Measurements from ENCODE around the gene CLSTN2.

The CLSTN2 gene

DNA sequence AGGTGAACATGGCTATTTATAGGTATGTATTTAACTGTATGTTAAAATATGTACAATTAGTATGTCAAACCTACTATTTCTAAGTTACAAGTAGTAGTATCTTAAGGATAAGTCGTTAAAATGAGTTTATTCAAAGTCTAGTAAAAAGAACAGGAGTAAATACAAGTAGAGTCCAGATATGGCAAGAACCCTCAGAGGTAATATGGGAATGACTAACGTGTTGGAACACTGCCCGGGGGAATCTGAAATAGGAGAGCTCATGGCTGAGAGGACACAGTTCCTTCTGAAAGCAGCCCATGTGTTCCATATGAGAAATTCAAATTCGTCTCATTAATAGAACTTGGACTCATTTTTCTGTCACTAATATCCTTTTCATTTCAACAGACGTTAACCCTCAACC is 158.8 kb downstream of the CLSTN2 start:
- DNase-seq (ENCODE audit: low read depth): peak; percentile 74

DNA sequence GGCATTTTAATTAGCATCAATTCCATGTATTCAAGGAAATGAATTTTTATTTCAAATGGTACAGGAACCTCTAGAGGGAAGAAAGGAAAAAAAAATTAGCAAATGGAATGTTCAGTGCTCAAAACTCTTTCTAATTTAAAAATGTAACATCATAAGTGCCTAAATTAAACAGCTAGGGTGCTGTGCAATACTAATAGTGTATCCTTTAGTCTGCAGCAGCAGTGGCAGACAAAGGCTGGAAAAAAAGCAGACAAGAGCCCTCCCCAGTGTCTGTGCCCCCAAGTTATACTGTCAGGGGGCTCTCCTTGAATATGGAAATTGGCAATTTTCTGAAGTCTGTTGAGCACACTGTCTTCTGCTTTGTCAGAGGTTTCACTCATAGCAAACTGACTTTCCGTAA is 159.5 kb downstream of the CLSTN2 start:
- no peak for DNase-seq (ENCODE audit: low read depth)

DNA sequence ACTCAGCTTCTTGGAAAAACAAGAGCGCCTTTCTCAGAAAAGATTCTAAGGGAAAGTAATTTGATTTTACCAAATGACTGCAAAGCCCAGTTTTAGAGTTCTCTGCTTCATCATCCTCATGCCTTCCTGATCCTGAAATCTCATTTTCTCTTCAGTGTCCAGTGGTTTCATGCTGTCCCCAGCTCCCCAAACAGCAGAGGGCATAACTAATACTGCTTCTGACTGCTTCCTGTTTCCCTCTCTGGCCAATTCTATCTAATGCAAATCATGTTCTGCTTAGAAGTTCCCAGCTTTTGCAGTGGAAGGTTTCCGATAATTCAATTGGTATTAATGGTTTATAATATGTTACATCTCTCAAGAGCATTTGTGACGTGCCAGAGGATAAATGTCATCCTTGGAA is 161.1 kb downstream of the CLSTN2 start:
- DNase-seq (ENCODE audit: low read depth): no peak

DNA sequence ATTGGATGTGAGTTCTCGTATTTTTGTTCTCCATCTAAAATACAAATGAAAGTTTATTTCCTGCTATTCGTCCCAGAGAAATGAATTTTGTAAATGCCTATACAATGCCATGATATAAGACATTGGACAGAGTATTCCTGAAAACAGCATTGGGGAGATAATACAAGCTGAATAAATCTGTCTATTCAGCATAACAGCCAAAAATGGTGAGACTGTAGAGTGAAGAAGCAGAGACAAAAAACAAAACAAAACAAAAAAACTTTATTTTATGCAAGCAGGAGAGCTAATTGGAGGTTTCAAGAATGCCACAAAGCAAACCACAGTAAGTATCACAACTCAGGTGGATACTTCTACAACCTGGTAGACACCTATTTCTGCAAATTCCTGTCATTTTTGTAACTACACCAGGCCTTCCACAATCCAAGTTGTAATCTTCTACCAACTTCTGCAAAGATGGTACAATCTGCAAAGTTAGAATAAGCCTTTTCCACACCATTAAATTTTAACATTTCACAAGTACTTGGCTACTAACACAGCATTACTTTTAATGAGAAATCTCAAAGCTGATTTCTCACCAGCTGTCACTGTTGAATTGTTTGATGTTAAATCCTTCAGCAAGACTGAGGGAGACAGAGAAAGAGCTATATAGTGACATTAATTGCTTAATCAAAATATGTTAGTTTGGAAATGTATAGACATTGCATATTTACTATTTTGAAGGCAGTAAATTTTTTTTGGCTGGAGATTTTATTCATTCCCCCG is 163.1 kb downstream of the CLSTN2 start:
- DNase-seq (ENCODE audit: low read depth): no peak

DNA sequence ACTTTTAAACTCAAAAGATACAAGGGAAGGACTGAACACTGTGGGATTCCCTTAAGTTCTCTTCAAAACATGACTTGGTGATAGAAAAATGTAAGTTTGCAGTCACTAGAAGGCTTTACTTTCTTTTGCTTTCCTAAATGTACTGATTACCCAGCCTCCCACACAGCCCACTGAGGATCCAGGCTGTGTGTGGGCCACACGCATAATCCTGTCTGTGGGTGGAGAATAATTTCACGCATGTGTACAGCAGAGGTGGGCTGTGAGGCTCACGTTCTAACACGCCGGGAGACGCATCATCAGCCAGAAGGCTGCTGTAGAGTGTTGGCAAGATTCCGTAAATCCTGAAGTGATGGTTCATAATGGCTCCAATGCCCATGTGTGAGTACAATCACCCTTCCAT is 165.5 kb downstream of the CLSTN2 start:
- DNase-seq (ENCODE audit: low read depth): no peak

DNA sequence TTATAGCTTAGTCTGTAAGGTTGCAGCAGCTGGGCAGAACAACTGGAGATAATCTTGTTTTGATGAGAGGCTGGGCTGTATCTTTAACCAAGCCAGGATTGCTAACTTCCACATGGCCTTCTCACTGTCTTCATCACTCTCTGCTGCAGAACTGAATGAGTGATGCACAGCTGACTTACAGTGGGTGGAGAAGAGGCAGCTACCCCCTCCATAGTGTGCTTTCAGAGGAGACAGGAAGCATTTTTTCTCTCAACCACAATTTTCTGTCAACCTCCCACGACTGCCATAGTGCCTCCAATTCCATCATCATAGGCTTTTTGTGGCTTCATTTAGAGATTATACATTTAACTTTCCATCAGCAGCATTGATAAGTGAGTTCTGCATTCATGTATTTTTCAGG is 168.2 kb downstream of the CLSTN2 start:
- DNase-seq (ENCODE audit: low read depth): no peak

DNA sequence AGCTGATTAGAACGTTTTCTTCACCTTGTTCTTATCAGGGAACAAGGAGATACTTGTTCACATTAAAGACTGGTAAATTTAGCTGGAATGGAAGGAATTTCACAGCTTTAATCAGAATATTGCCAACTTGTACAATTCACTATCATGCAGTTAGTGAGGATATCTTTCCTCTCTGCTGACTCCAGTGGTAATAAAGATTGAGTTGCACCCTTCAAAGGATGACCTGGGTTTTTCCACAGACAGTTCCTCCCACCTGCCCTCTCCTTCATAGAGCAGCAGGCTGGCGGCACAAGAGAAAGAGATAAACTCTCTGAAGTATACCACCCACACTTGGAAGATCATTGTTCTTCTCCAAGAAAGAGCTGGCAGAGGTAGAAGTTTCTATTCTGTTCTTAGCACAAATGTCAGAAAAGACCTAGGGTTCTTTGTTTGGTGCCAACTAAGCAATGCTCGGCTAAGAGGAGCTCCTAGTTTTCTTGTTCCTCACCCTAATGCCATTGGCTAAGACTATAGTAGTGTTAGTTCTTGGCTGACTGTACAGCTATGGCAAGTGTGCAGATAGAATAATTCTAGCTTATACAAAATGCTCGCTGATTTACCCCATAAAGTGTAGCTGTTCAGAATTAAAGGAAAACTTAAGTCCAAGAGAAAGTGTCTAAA is 169.1 kb downstream of the CLSTN2 start:
- no peak for DNase-seq (ENCODE audit: low read depth)

DNA sequence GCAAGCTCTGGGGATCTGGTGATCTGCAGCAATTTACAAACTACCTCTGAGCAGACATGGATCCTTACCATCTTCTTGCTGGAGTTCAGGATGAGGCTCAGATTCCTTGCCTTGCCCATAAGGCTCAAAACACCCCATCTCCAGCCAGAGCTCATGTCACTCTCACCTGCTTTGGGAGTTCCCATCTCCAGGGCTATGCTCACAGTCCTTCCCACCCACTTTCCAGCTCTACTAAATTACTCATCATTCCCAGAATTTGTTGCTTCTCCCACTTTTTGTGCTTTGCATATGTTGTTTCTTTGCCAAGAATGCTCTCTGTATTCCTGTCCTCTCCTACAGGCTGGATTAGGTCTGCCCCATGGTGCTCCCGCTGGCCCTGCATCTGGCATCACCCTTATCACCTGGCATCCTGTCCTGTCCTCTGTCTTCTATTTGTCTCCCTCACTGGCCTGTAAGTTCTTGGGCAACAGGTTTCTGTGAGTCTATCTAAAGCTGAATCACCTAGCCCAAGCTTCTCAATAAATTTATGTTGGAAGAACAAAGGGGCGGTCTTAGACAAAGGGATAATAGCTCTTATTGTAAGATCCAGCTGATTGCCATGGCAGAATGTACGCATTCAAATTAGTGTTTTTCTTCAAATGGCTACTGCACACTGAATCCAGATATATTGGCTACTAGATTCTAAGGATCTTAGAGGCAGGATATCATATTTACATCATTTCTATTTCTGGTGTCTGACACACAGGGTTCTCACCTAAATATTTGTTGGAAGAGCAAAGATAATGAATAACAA is 179.2 kb downstream of the CLSTN2 start:
- DNase-seq (ENCODE audit: low read depth): no peak

DNA sequence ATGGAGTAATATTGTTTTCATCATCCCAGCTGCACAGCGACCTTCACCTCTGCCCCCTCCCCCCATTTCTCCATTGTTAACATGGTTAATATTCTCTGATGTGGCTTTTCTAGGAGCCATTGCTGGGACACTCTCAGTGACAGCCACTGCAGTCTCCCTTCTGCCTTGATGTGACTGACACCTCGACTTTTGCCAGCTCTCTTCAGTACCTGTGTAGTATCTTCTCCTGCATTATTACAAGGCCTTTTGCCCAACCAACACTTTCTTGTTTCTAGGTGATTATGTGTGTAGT is 179.8 kb downstream of the CLSTN2 start:
- DNase-seq (ENCODE audit: low read depth): no peak

DNA sequence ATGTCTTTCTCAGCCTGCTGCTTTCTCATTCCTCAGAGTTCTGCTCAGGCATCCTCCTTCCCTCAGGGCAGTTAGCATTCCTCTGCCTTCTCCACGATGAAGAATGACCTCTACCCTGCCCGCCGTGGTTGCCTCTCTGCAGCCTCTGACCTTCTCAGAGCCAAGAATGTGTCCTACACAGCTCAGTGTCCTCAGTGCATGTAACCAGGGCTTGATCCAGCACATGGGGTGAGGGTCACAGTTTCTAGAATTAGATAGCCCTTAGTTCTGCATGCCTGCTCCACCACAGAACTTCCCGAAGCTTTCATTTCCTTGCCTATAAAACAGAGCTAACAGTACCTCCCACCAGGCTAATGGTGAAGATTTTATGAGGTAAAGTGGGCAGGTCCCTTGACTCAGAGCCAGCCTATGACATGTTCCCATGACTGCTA is 182.1 kb downstream of the CLSTN2 start:
- no peak for DNase-seq (ENCODE audit: low read depth)

DNA sequence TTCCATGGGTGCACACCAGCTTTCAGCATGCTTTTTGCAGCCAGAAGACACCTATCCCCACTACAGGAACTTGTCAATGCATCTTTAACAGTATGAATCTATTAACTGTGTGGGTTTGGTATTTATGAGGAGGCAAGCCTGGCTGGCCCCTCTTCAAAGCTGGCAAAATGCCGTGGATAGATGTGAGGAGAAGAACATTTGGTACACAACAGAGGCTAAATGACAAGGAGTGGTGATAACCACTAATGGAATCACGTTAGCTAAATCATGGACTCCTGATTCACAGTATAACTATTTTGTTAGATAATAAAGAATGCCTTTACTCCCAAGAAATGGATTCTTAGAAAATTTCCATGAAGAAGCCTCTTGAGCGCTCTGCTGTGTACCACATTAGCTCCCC is 187.2 kb downstream of the CLSTN2 start:
- DNase-seq (ENCODE audit: low read depth): no peak

DNA sequence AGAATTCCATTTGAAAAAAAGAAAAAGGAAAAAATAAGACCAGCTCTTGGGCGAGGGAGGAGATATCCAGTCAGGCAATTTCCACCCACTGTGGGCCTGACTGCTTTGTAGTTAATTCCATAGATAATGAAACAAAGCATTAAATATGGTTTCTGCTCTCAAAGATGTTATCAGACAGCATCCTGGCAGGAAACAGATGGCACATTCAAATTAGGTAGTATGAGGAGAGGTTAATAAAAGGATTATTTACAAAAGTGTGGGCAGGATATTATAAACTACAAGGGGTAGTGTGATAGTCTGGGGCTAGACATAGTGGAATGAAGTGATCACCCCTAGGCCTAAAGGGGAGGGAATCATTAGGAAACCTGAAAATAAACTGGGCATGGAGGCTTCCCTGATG is 193.2 kb downstream of the CLSTN2 start:
- DNase-seq (ENCODE audit: low read depth): no peak

DNA sequence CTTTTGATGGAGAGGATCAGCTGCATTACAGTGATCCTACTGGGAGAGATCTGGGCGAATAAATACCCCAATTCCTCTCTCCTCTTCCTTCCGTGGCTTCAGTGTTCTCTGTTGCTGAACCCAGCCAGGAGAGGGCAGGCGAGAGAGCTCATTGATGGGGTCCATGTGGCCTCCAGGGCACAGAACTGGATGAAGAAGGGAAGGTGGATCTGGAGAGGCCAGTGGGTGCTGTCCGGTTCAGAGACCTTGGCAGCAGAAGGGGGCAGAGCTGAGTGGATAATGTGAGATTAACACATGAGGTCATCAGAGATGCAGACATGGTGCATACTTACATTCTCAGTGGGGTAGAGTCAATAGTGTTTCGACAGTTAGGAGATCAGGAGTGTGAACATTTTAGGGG is 193.6 kb downstream of the CLSTN2 start:
- peak; percentile 10 for DNase-seq (ENCODE audit: low read depth)

DNA sequence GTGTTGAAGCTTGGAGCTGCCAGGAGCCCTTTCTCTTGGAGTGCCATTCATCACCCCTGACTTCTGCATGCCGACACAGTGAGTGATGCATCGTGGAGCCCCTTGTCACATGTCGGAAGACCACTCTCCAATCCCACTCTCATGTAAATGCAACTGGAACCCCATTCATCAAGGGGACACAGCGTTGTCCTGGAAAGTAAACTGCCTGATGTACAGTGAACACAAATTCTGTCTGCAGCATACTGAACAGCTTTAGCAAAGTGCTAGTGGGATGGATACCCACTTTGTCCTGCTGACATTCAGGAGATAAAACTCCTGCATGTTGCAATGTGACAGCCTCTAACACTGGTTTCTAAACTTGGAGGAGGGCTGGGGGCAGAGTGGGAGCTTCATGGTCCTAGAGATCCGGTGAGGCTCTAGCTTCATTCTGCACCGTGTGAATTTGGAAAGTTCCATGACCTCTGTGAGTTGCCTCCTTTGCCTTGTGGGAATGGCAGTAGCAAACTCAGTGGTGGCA is 194.8 kb downstream of the CLSTN2 start:
- no peak for DNase-seq (ENCODE audit: low read depth)

DNA sequence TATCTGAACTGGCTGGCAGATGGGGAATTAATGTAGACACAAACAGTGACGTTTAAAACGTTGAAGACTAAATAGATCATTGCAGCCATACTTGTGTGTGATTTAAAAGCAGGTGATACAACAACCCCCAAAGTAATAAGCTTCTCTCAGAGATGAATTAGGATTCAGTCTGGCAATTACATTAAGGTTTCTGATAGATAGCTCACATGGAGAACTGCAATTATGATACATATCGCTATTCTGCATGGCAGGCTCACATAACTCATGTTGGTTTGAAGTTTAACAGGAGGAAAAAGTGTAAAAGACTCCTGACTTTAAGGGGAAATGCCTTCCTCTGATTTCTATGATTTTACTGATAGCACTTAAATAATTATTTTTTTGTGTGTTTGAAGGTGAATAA is 196.9 kb downstream of the CLSTN2 start:
- DNase-seq (ENCODE audit: low read depth): no peak

DNA sequence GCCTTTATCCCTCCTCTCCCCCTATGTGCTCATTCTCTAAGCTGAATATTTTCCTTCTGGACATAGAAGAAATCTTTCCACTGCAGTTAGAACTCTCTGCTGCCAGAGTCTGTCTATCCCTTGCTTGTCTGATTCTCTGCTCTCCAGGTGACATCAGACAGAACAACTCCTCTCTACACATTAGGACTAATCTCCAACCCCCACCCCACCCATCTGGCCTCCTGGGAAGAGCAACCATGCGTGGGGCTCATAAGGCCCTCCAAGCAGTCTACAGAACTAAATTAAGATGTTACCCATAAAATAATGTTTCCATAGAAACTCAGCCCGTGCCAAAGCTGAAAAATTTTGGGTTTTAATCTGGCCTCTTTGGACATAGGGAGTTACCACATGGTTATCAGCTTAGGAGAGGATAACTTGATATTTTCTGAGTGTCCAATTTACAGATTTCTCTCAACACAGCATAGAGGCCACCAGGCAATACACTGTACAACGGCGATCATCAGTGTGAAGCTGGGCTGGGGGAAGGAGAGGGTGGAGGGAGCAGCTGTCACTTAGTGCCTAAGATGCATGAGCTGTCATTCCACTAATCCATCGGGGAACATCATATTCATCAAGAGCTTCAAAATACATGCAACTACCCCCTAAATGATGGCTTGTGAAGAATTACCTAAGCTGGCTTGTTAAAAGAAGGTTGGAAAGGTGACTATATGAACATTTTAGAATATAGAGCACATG is 199.4 kb downstream of the CLSTN2 start:
- DNase-seq (ENCODE audit: low read depth): no peak

DNA sequence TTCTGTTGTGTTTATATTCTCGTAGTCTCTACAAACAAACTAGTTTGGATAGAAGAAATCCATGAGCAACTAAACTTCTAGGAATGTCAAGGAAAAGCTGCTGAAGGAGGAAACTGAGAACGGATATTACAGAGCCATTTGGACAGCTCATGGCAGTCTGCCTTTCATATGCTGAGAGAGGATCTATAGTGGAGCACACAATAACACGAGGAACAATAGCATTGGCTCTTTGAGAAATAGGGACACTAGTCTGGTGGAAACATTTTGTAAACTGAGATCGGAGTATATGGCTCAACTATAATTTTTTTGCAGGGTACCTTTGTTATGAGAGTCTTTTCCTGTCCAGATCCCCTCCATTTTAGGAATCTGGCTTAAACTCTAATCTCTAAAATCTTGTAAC is 200.5 kb downstream of the CLSTN2 start:
- DNase-seq (ENCODE audit: low read depth): no peak

DNA sequence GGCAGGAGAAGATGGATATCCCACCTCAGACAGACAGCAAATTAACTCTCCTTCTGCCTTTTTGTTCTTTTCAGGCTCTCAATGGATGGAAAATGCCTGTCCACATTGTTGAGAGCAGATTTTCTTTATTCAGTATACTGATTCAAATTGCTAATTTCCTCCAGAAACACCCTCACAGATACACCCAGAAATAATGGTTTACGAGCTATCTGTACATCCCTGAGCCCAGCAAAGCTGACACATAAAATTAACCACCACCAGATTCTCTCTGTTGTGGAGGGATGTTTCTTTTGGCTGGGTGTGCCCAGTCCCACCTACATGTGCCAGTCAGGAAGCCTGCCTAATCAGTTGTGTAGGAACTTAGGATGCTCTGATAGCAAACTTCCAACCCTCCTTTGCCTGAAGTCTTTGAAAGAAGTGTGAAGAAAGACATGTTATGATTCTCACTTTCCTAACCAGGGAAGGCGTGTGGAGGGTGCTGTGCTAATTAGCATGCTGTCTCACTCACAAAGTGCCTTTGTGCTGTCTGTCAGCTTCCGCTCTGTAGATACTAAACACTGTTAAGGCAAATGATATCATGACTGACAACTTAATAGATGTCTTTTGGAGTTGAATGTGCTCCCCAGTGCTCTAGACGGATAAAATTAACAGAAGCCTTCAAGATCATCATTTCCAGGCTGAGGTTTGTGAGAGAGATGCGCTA is 208.5 kb downstream of the CLSTN2 start:
- no peak for DNase-seq (ENCODE audit: low read depth)

DNA sequence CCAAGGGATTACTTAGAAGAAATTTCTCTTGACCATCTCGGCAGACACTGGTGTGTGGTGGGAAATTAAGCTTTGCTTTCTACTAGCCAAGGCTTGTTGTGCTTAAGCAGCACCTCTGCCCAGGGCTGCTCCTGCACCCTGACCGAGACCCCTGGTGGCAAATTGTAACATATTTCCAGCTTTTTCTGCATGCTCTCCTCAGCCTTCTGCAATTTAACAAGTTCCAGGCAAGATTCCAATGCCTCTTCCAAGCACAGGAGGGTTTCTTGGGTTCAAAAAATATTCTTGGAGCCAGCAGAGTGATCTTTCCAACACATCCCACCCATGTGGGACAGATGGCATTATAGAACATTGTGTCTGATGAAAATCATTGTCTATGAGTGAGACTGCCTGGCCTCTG is 210.5 kb downstream of the CLSTN2 start:
- no peak for DNase-seq (ENCODE audit: low read depth)

DNA sequence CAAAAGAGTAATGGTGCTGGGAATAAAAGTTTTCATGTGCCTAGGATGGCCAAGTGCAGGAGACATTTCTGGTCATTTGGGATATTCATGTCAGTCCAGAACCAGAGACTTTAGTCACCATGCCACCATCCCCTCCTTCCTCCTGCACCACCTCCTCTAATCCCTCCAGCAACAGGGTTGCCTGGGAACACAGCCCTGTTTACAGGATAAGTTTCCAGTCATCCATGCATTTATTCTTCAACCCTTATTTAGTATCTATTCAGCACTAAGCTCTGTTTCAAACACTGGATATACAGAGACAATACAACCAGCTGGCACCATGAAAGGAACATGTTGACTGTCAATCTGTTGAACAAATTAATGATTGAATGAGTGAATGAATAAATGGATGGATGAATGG is 211.7 kb downstream of the CLSTN2 start:
- no peak for DNase-seq (ENCODE audit: low read depth)

DNA sequence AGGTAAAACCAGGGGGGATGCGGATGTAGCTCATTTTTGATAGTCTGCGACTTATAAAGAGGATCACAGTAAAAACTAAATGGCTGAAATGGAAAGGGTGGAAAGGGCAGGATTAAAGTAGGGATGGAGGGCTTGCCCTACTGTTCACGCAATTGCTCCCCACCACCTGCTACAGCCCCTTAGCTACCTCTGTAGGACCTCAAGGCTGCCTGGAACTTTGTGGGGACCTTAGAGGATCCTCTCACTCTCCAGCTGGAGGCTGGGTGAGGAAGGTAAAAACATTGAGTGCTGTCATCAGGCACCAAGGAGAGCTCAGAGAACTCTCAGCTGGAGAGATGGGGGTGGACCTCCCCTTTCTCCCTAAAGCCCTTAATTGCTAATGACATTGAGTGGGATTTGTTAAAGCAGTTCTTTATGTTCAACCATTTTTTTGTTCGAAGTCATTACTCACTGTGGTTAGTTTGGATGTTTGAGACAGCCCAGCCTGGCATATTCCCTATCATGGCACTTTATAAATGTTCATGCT is 213.0 kb downstream of the CLSTN2 start:
- no peak for DNase-seq (ENCODE audit: low read depth)

Data from iris pigment epithelial cell (primary cell).